SK-MEL-5 (cell line): ENCODE data around the gene MAD1L1. TPM values are rescaled to one million over a fixed set of nuclear protein-coding genes. Genes with fewer than 3 reads are reported as not detected.
"Not testable (repeated sequence)": the region's sequence is repeated elsewhere in the genome, so short reads cannot be mapped to it uniquely, and the experiment has no call there.

Source experiments
- DNase-seq: peaks from one replicate; pipeline ENCODE4 v3.0.0-alpha.2; 2016; ENCODE audit warnings: low read depth, low spot score
- in situ Hi-C: cut with HindIII; loops from 2 replicates; pipeline ENCODE4 v1.10.0; 2016; ENCODE audit warnings: low sequenced_read_pairs, high pct_unique_total_duplicates, low pct_unique_long_range_greater_than_20kb
- total RNA-seq: library from RNA; depleted of rRNA; stranded (reverse); fragments of >200 nt; shearing (Covaris generic); gene quantifications from 2 replicates; pipeline ENCODE4 v1.2.3, GENCODE V29; 2014

MAD1L1 gene
- total RNA-seq, 1 experiment from 2014 or later = 204 TPM

- in situ Hi-C loops = no loop called here
- no peak for DNase-seq
Measured at GRCh38 chr7:1869452-1870130, 363.2 kb downstream of the MAD1L1 start.

GRCh38 chr7:1868516-1869165, 364.1 kb downstream of the MAD1L1 start:
- no peak for DNase-seq
- in situ Hi-C loops = no loop called here

- no peak for DNase-seq
- in situ Hi-C loops = no loop called here
Measured at GRCh38 chr7:1867370-1868260, 365.1 kb downstream of the MAD1L1 start.

- in situ Hi-C loops = no loop called here
- DNase-seq = no peak
Measured at GRCh38 chr7:1866601-1867000, 366.1 kb downstream of the MAD1L1 start.

GRCh38 chr7:1865571-1866255, 367.0 kb downstream of the MAD1L1 start:
- DNase-seq = no peak
- in situ Hi-C loops = no loop called here

- no peak for DNase-seq
- in situ Hi-C loops = no loop called here
Measured at GRCh38 chr7:1865000-1865555, 367.7 kb downstream of the MAD1L1 start.

- in situ Hi-C loops = no loop called here
Measured at GRCh38 chr7:1864161-1864940, 368.4 kb downstream of the MAD1L1 start.

GRCh38 chr7:1863091-1863900, 369.4 kb downstream of the MAD1L1 start:
- DNase-seq = no peak
- in situ Hi-C loops = no loop called here

More at GRCh38 chr7:1864161-1864940, 368.4 kb downstream of the MAD1L1 start:
- no peak for DNase-seq

GRCh38 chr7:1862560-1862959, 370.2 kb downstream of the MAD1L1 start:
- in situ Hi-C loops = no loop called here
- DNase-seq = no peak

- no peak for DNase-seq
- in situ Hi-C loops = no loop called here
Measured at GRCh38 chr7:1861799-1862458, 370.8 kb downstream of the MAD1L1 start.

GRCh38 chr7:1860881-1861798, 371.6 kb downstream of the MAD1L1 start:
- DNase-seq, in situ Hi-C loops: not testable (repeated sequence)

GRCh38 chr7:1859266-1860035, 373.3 kb downstream of the MAD1L1 start:
- no peak for DNase-seq
- in situ Hi-C loops = no loop called here

GRCh38 chr7:1858435-1859265, 374.1 kb downstream of the MAD1L1 start:
- in situ Hi-C loops = no loop called here
- no peak for DNase-seq
